GM21528 (cell line): ENCODE measurements around the gene STXBP4.
A peak's percentile ranks its signal among the peaks of the same experiment; 100 is the strongest.

ENCODE experiments used
- ATAC-seq: cut with Tn5 transposase; IDR thresholded peaks from one replicate; pipeline ENCODE4 v1.9.1; 2021; ENCODE audit warnings: mild to moderate bottlenecking, moderate library complexity; ENCODE audit not compliant: unreplicated experiment, low FRiP score

The STXBP4 gene

DNA sequence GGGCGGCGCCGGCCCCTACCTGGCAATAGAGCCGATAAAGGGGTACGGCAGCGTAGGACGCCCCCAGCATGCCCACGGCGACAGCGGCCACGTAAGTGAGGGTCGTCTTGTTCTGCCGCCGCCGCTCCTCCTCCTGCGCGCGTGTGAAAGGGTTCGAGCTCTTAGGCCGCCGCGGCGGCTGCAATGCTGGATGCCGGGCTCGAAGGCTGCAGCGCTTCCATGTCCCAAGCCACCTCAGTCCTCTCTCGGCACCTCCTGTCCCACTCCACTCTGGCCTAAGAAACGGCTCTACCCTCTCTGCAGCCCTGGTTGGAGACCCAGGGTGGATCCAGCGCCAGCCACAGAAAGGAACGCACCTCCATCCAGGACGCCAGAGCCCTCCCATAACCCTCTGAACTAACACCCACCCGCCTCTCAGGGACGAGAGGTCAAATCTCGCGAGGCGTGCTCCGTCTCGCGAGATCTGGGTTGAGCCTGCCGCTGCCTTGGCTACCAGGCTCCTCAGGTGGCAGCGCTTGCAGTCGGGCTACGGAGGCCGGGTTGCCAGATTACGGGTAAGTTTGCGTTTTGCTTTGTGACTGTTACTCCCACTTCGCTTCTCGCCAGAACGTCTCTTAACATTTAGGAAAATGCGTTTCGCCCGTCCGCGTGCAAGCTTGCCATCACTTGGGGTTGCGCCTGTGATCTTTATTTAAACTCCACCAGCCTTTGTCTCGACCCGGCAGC is at the start of gene STXBP4, which contains the start of gene COX11:
Gene STXBP4 (plus strand): TSS at position 504 of the 726 bp plus-strand sequence. CDS start 17,455 bp downstream, outside the sequence.
Gene COX11 (minus strand): TSS at position 393 of the 726 bp plus-strand sequence. CDS start 8 bp downstream, at position 385.
- peak; percentile 98 for ATAC-seq

DNA sequence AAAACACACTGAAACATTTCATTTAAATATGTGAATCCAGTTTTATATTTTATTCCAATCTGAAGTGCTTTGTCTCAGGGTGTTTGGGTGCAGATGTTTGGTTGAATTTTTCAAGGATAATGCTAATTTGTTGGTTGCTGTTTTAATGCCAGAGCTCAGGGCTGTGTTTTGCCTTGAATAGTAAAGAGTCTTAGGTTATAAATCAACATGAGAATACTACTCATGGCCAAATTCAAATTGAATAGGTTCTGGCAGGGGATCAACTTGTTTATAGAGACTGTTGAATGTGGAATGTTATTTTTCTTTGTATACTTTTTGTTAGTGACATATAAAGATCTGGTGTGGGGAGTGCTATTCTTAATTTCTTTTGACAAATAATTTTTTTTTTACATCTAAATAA is 49.1 kb upstream of the STXBP4 start:
- no peak for ATAC-seq

DNA sequence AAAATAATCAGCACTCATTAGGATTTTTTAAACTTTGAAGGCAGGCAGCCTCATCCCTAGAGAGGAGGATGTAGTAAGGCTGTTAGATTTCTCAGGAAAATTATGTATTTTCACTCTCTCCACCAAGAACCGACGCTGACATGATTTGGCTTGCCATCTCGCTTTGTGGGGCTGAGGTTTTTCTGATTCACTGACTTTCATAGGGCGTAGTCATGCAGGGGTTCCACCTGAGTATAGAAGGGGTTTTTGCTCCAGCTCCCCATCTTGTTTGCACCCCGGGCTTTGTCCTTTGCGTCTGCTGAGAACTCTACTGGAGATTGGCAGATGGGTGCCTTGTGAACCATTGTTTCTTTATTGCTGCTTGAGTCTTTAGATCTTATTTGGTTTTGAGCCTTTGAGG is 47.7 kb upstream of the STXBP4 start:
- ATAC-seq = no peak

DNA sequence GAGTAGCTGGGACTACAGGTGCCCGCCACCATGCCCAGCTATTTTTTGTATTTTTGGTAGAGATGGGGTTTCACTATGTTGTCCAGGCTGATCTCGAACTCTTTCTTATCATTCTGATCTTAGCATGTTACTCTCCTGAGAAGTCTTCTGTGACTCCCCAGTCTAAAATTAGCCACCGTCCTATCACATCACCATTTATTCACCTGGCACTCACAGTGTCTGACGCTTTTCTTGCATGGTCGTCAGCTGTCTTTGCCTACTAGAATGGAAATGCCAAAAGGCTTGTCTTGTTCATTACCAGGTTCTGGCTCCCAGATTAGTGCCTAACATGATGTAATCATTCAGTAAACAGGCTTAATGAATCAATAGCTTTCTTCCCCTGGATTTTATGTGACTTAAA is 44.2 kb upstream of the STXBP4 start:
- ATAC-seq = no peak

- ATAC-seq = no peak
Observed at GRCh38 chr17:54927525-54927924, 41.0 kb upstream of the STXBP4 start.

DNA sequence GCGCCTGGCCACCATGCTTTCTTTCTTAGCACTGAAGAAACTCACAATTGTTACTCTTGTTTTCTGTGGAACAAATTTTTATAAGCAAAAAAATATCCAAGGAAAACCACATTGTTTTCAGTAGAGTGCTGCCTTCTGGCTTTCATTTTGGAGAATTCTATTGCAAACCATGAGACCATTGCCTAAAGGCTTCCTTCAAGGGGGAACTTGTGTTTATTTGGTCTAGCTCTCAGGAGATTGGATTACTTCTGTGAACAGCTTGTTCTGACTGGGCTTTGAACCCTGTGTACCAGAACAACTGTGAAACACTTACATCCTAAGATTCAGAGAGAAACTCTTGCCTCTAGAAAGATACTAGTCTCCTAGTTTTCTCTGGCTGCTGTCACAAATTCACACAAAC is 35.9 kb upstream of the STXBP4 start:
- ATAC-seq = no peak

- ATAC-seq = no peak
Observed at GRCh38 chr17:54933921-54934320, 34.6 kb upstream of the STXBP4 start.

DNA sequence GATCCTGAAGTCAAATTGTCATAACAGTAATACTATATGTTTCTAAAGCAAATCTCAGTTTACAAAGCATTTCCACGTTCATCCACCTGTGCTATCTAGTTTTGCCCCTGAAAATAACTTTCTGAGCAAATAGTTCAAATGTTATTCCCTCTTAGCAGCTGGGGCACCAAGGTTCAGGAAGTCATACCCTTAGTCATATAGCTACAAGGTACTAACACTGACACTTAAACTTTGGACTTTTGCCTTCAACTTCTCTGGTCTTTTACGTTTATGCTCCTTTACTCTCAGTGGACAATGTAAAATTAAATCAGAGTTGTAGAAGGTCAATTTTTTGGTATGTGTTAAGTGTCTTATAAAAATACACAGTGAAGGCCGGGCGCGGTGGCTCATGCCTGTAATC is 33.1 kb upstream of the STXBP4 start:
- ATAC-seq = no peak

DNA sequence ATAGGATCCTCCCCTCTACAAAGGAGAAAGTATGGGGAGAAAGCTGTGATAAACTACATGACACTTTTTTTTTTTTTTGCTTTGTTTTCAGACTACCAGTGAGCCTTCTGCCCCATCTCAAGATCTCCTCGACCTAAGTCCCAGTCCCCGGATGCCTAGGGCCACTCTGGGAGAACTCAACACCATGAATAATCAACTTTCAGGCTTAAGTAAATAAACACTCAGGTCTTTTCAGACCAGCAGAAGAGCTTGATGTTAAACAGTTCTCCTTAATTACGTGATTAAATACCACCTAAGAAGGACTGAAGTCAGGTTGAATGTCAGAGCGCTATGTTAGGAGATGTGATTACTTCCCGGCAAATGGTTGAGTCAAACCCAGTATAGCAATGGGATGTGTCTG is 31.5 kb upstream of the STXBP4 start:
- no peak for ATAC-seq

DNA sequence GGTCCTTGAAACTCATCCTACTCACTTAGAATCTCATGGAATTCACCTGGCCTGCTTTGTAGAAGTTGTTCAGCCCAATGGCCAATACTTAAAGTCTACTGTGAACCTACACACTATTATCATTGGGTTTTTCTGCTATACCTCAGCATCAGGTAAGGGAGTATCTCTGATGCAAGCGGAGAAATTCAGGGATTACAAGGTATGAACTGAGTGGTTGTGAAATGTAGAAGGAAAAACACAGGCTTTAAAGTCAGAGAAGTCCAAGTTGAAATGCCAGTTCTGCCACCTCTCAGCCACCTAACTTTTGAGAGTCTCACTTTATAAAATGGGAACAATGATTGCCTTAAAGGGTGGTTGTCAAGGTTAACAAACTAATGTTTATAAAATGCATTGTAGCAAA is 31.1 kb upstream of the STXBP4 start:
- no peak for ATAC-seq

GRCh38 chr17:54941285-54941684 is 27.3 kb upstream of the STXBP4 start:
- ATAC-seq = no peak

DNA sequence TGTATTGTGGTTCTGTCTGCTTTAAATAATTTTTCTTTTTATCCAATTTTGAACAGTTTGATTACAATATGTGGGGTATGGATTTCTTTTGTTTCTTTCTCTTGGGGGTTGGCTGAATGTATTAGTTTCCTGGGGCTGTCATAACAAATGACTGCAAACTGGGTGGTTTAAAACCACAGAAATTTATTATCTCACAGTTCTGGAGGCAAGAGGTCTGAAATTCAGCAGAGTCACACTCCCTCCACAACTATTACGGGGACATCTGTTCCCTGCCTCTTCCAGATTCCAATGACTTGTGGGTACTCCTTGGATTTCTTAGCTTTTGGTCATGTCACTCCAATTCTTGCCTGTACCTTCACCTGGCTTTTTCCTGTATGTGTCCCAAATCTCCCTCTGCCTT is 23.8 kb upstream of the STXBP4 start:
- no peak for ATAC-seq

DNA sequence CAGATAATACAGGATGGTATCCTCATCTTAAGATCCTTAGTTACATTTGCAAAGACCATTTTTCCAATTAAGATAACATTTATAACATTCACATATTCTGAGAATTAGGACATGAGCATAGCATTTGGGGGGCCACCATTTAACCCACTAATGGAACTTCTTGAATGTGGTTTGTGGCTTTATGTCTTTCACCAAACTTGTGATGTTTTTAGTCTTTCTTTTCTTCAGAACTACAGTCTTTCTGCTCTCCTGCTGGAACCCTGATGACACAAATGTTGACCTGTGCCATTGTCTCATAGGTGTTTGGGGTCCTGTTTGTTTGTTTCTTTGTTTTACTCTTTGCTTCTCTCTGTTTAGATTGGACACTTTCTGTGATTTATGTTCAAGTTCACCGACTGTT is 23.3 kb upstream of the STXBP4 start:
- no peak for ATAC-seq

DNA sequence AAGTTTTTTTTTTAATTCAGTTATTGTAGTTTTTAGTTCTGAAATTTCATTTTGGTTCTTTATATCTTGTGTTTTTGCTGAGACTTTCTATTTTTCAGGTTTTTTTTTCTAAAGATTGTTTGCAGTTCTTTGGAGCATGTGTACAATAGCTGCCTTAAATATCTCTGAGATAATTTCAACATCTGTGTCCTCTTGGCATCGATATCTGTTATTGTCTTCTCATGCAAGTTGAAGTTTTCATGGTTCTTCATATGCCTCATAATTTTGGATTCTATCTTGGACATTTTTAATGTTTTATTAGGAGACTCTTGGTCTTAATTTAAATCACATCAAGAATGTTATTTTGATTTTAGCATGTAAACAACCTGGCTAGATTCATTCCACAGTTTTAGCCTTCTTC is 22.9 kb upstream of the STXBP4 start:
- ATAC-seq = no peak

GRCh38 chr17:54947396-54947795 is 21.2 kb upstream of the STXBP4 start:
- no peak for ATAC-seq

- no peak for ATAC-seq
Observed at GRCh38 chr17:54948380-54948779, 20.2 kb upstream of the STXBP4 start.

DNA sequence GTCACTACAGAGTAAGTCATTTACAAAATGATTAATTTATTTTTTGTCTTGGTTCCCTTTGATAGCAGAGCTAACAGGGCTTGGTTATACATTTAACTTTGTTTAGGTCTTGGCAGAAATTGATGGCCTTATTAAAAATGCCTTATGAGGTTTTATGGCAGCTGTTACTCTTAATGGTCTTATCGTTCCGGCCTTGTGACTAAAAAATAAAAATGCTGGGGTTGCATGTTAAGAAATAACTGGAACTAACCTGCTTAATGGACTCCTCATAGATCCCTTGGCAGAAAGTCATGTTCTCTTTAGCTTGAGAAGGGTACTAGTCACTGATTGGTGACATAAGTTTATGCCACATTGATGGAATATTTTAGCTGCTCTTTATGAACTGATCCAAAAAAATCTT is 18.4 kb upstream of the STXBP4 start:
- no peak for ATAC-seq

DNA sequence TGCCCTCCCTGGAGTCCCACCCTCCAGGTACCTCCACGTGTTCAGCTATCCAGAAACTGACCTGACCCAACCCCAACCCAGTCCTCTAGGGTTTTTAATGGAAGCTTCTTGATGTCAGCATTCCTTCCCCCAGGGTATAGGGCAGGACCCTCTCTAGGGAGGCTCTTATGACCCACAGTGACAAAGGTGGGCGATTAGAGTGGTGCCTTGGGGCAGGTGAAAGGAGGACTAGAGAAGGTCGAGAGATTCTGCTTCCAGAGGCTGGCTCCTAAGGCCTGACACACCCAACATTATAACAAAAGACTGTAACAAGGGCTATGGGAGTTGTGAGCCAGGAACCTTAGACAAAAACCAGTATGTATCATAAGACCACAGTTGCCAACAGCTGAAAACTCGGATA is 17.3 kb upstream of the STXBP4 start:
- no peak for ATAC-seq

GRCh38 chr17:54956791-54957190 is 11.8 kb upstream of the STXBP4 start:
- no peak for ATAC-seq

DNA sequence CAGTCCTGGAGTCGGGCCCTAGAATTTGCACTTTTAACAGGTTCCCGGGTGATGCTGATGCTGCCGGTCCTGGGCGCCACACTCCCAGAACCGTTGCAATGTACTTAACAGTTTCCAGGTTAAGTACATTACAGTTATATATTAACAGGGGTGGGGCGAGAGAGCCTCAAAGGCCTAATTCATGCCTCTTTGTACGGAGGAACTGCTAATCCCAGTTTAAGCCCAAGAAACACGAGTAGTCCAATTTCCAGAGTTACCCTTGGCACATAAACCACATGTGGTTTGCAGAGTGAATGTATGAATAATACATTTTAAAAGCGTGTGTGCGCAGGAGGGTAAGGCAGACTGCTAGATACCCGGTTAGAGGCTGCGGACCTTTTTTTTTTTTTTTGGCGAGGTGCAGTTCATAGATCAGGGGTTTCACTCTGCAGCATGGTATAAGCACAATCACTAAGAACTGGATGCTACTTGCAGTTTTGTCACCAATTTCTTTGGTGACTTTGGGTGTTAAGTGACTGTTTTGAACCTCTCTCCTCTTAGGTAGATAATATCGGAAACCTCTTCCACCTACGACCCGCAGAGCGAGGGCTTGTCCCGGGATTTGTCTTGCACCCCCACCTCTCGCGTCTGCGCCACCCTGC is 824 bp upstream of the STXBP4 start:
- ATAC-seq = peak; percentile 29

- ATAC-seq = peak; percentile 37
Observed at GRCh38 chr17:54968988-54969332, 395 bp downstream of the STXBP4 start.
